HepG2 (cell line): Measurements from ENCODE around the gene LCP2. TPM values are rescaled to one million over a fixed set of nuclear protein-coding genes. Genes with fewer than 3 reads are reported as not detected.

Source experiments
- ATAC-seq: fragments of 200-7000 bp; cut with Tn5 transposase; 3 replicates; pipeline ENCODE4 v1.9.1; 2020; ENCODE audit warnings: mild to moderate bottlenecking, moderate library complexity
- BruUV-seq: library from RNA; stranded (reverse); fragments of 400-500 nt; replicated peaks from 2 replicates; lab custom pipeline; 2021; lab: Mats Ljungman, UMichigan
- CTCF ChIA-PET: fragments of 300-600 bp; formaldehyde crosslinking; extraction: SDS; loops from one replicate; lab custom pipeline; 2021; ENCODE audit warnings: low total read pairs, inconsistent platforms, low intra/inter-chr PET ratio; lab: Yijun Ruan, JAX
- POLR2A ChIA-PET: fragments of 350-600 bp; sonication (Branson Sonifier 250); formaldehyde crosslinking; loops from one replicate; lab custom pipeline; 2020; ENCODE audit warnings: antibody characterized with exemption, inconsistent platforms; lab: Yijun Ruan, JAX
- DNase-seq: peaks from one replicate; pipeline ENCODE4 v3.0.0-alpha.2; 2015; ENCODE audit warnings: low spot score
- FAIRE-seq: peaks from 3 replicates; lab custom pipeline; 2011; peaks lifted over from hg19 to GRCh38; lab: Jason Lieb, UNC
- H2AFZ ChIP-seq: one replicate; pipeline ENCODE4 v1.6.1; 2011; ENCODE audit warnings: low read length, inconsistent platforms
- H3K27ac ChIP-seq: fragments of 300-600 bp; 3 replicates; pipeline ENCODE4 v1.8.0; 2011; ENCODE audit warnings: mixed run types, mild to moderate bottlenecking, mixed read lengths, low read length, inconsistent platforms; ENCODE audit not compliant: insufficient read depth; ENCODE audit errors: extremely low read length
- H3K27me3 ChIP-seq, 2 experiments: fragments of 200-600 bp in 1 of 2; 2 replicates in 1 of 2; 3 replicates in 1 of 2; pipeline versions ENCODE4 v1.6.0 to v1.8.0; 2011; ENCODE audit warnings: low read length in 2 of 2, mild to moderate bottlenecking in 2 of 2, moderate library complexity in 2 of 2, inconsistent platforms in 1 of 2; ENCODE audit not compliant: insufficient read depth in 2 of 2, control insufficient read depth in 1 of 2
- H3K36me3 ChIP-seq, 2 experiments: fragments of 200-600 bp in 1 of 2; replicated peaks in 1 of 2; 2 replicates in 1 of 2; 3 replicates in 1 of 2; pipeline versions ENCODE4 v1.5.1 to v1.8.0; 2011; ENCODE audit warnings: low read length in 2 of 2, inconsistent platforms in 1 of 2; ENCODE audit not compliant: insufficient read depth in 2 of 2, control insufficient read depth in 1 of 2
- H3K4me1 ChIP-seq: 2 replicates; pipeline ENCODE4 v1.5.1; 2012; ENCODE audit warnings: low read length, inconsistent platforms; ENCODE audit not compliant: insufficient read depth
- H3K4me2 ChIP-seq: 2 replicates; pipeline ENCODE4 v1.6.0; 2011; ENCODE audit warnings: low read depth, low read length, inconsistent platforms
- H3K4me3 ChIP-seq, 3 experiments: fragments of 200-600 bp in 1 of 3; sonication (generic), shearing (Covaris generic) in 1 of 3; replicated peaks in 1 of 3; 2 replicates each; pipeline ENCODE4 v1.5.1; 2011 to 2016; ENCODE audit warnings: low read length in 3 of 3, inconsistent platforms in 2 of 3, low read depth in 2 of 3, mild to moderate bottlenecking in 2 of 3, control low read depth in 1 of 3, mixed read lengths in 1 of 3; ENCODE audit not compliant: insufficient read depth in 1 of 3
- H3K79me2 ChIP-seq: one replicate; pipeline ENCODE4 v1.6.1; 2011; ENCODE audit warnings: low read length, inconsistent platforms; ENCODE audit not compliant: insufficient read depth
- H3K9ac ChIP-seq: 2 replicates; pipeline ENCODE4 v1.6.0; 2011; ENCODE audit warnings: mild to moderate bottlenecking, low read depth, low read length, inconsistent platforms; ENCODE audit not compliant: insufficient read depth
- H3K9me3 ChIP-seq: 2 replicates; pipeline ENCODE4 v1.5.1; 2012; ENCODE audit warnings: mild to moderate bottlenecking, low read length
- H4K20me1 ChIP-seq: 2 replicates; pipeline ENCODE4 v1.6.0; 2011; ENCODE audit warnings: inconsistent platforms, mild to moderate bottlenecking, low read length, moderate library complexity; ENCODE audit not compliant: insufficient read depth
- ASH2L ChIP-seq: fragments of 300-600, 200-600 bp; sonication (generic); IDR thresholded peaks from 2 replicates; pipeline ENCODE4 v1.7.0; 2017; ENCODE audit warnings: low read depth, mild to moderate bottlenecking, moderate library complexity, mixed read lengths, low read length; ENCODE audit not compliant: insufficient read length
- GTF3A ChIP-seq: sonication (generic); formaldehyde crosslinking; conservative IDR thresholded peaks from 2 replicates; pipeline ENCODE4 v1.4.0; 2020; ENCODE audit warnings: mild to moderate bottlenecking, missing genetic modification reagents
- HDAC6 ChIP-seq: fragments of 200-600 bp; sonication (generic); IDR thresholded peaks from 2 replicates; pipeline ENCODE4 v1.7.0; 2017; ENCODE audit warnings: mild to moderate bottlenecking, antibody characterized with exemption, low read length, low read depth
- MEIS1 ChIP-seq: sonication (generic); formaldehyde crosslinking; IDR thresholded peaks from 2 replicates; pipeline ENCODE4 v1.9.0; 2021; ENCODE audit warnings: mild to moderate bottlenecking, missing genetic modification reagents, moderate library complexity, borderline replicate concordance
- NCOR1 ChIP-seq: fragments of 200-600 bp; sonication (generic); IDR thresholded peaks from 2 replicates; pipeline ENCODE4 v1.7.0; 2017; ENCODE audit warnings: antibody characterized with exemption, low read length, borderline replicate concordance
- RFX3 ChIP-seq: IDR thresholded peaks from 2 replicates; pipeline ENCODE4 v1.6.1; 2016; ENCODE audit warnings: missing biosample characterization, missing genetic modification reagents
- RXRB ChIP-seq: IDR thresholded peaks from 2 replicates; pipeline ENCODE4 v1.6.1; 2016; ENCODE audit warnings: borderline replicate concordance, missing genetic modification reagents, missing compliant biosample characterization
- TBX3 ChIP-seq: fragments of 450-650 bp; IDR thresholded peaks from 2 replicates; pipeline ENCODE4 v1.6.1; 2017; ENCODE audit warnings: antibody characterized with exemption, mild to moderate bottlenecking, inconsistent platforms, borderline replicate concordance
- ZNF335 ChIP-seq: sonication (generic); formaldehyde crosslinking; IDR thresholded peaks from 2 replicates; pipeline ENCODE4 v1.4.0; 2020; ENCODE audit warnings: missing genetic modification reagents
- ZNF34 ChIP-seq: sonication (generic); formaldehyde crosslinking; IDR thresholded peaks from 2 replicates; pipeline ENCODE4 v1.4.0; 2020; ENCODE audit warnings: mild to moderate bottlenecking, missing genetic modification reagents, borderline replicate concordance
- ZNF44 ChIP-seq: sonication (generic); formaldehyde crosslinking; IDR thresholded peaks from 2 replicates; pipeline ENCODE4 v1.5.1; 2020; ENCODE audit warnings: mild to moderate bottlenecking, missing genetic modification reagents
- WGBS: methylation state at CpG from one replicate; pipeline ENCODE4 v1.1.6; 2017; ENCODE audit warnings: low lambda C conversion rate; 5-methylcytosine and 5-hydroxymethylcytosine counted together
- in situ Hi-C: cut with HindIII; loops from 2 replicates; pipeline ENCODE4 v1.10.0; 2017; ENCODE audit warnings: low pct_unique_long_range_greater_than_20kb; ENCODE audit not compliant: extremely low pct_ligation_motif_present
- intact Hi-C: fragments of 100-400 bp; cut with micrococcal nuclease; formaldehyde crosslinking; loops from one replicate; pipeline ENCODE4 v1.10.0; 2022; ENCODE audit not compliant: unreplicated experiment
- polyA plus RNA-seq, 8 experiments: library from polyadenylated mRNA; depleted of rRNA in 3 of 8; stranded (reverse) in 7 of 8; unstranded in 1 of 8; fragments of >200 nt; fragmentation: Illumina TruSeq in 4 of 8; extraction: Trizol in 4 of 8; gene quantifications; 2 replicates each; pipeline versions ENCODE4 v1.2.1 to v1.2.3, GENCODE V29; 2011 to 2016; ENCODE audit warnings: low read depth in 4 of 8, missing spikeins in 1 of 8, mixed read lengths in 1 of 8; ENCODE audit not compliant: insufficient read depth in 1 of 8
- total RNA-seq, 5 experiments: library from RNA; depleted of rRNA; stranded (reverse); fragments of >200 nt; fragmentation: Illumina TruSeq; extraction: Trizol; gene quantifications; 2 replicates each; pipeline ENCODE4 v1.2.3, GENCODE V29; 2016; ENCODE audit warnings: low read depth in 1 of 5

LCP2 gene
- total and polyA plus RNA-seq, 2 of the 13 experiments (the other 11 are each of a cell fraction or from before 2014, with no cell fraction given): not detected

- TF ChIP-seq RFX3 (CRISPR knock-in tag) (no peak), ASH2L (no peak), ZNF44 (no peak), HDAC6 (no peak), GTF3A (CRISPR knock-in tag) (no peak), ZNF335 (CRISPR knock-in tag) (no peak), ZNF34 (CRISPR knock-in tag) (no peak), TBX3 (no peak), NCOR1 (no peak), MEIS1 (CRISPR knock-in tag) (no peak), RXRB (no peak)
- Histone ChIP-seq H3K9me3 (no peaks in the 10 kb centered on the region), H2AFZ (no peak overlapping the region), H3K4me2 (no peak overlapping the region), H3K27me3 (no peaks in the 10 kb centered on the region), H3K9ac (no peak overlapping the region), H4K20me1 (no peaks in the 10 kb centered on the region), H3K4me1 (peaks cover 6% of the 10 kb centered on the region; the same call in 1 of the 2 replicates), H3K27ac (no peak overlapping the region), H3K79me2 (no peaks in the 10 kb centered on the region), H3K4me3 (no peak overlapping the region), H3K36me3 (no peaks in the 10 kb centered on the region)
- intact Hi-C loops: no loop called here
- in situ Hi-C loops: no loop called here
- ChIA-PET POLR2A (no interaction called here), CTCF (no interaction called here)
- WGBS: 4% methylated on average over 1 of the region's 1 CpG
- no peak for DNase-seq
- BruUV-seq: no TSS peak
- no peak for FAIRE-seq
- ATAC-seq: no peak
Observed at GRCh38 chr5:170238456-170239196, 59.0 kb downstream of the LCP2 start.
